Measurements from ENCODE around the gene CCDC157.

DNA sequence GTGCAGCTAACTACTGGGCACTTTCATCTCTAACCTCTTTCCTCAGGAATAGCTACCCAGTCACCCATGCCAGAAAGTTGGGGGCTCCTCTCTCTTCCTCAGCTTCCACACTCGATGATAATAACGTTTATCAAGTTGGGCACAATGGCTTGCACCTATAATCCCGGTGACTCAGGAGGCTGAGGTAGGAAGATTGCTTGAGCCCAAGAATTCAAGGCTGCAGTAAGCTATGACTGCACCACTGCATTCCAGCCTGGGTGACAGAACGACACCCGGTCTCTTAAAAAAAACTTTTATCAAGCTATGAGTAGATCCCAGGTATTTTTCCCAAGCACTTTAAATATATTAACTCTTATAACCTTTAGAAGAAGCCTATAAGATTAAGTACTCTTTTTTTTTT, 2.2 kb upstream of the CCDC157 start:
- TF ChIP-seq, protein P1, sequence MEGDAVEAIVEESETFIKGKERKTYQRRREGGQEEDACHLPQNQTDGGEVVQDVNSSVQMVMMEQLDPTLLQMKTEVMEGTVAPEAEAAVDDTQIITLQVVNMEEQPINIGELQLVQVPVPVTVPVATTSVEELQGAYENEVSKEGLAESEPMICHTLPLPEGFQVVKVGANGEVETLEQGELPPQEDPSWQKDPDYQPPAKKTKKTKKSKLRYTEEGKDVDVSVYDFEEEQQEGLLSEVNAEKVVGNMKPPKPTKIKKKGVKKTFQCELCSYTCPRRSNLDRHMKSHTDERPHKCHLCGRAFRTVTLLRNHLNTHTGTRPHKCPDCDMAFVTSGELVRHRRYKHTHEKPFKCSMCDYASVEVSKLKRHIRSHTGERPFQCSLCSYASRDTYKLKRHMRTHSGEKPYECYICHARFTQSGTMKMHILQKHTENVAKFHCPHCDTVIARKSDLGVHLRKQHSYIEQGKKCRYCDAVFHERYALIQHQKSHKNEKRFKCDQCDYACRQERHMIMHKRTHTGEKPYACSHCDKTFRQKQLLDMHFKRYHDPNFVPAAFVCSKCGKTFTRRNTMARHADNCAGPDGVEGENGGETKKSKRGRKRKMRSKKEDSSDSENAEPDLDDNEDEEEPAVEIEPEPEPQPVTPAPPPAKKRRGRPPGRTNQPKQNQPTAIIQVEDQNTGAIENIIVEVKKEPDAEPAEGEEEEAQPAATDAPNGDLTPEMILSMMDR (IDR thresholded peaks at IDR 0.05), result no peak
- no peak for TF ChIP-seq ZFX (IDR thresholded peaks at IDR 0.05; ENCODE audit: borderline replicate concordance)
